NCI-H446 (cell line): ENCODE data around the gene RRAD.
A peak's percentile ranks its signal among the peaks of the same experiment; 100 is the strongest.

Experiments
- DNase-seq, 2 experiments: peaks; one replicate each; lab custom pipeline; 2025; lab: John Stamatoyannopoulos, UW

Gene RRAD

GRCh38 chr16:66934138-66934838 lies 9.0 kb upstream of the RRAD start, which contains the start of gene CIAO2B:
Gene CIAO2B (minus strand): TSS chr16:66934402. CDS start chr16:66934364, 38 bp downstream.
- DNase-seq: peak; percentile 50 to 69

- no peak for DNase-seq
These were observed 8.4 kb upstream of the RRAD start for GRCh38 chr16:66933776-66934137.

GRCh38 chr16:66932076-66932475 lies 6.7 kb upstream of the RRAD start:
- DNase-seq: no peak

GRCh38 chr16:66931665-66932064 lies 6.3 kb upstream of the RRAD start:
- DNase-seq: no peak

GRCh38 chr16:66930189-66930588 lies 4.9 kb upstream of the RRAD start:
- DNase-seq: no peak

GRCh38 chr16:66928702-66929388 lies 3.5 kb upstream of the RRAD start:
- no peak for DNase-seq

- peak; percentile 39 to 47 for DNase-seq
These were observed 2.7 kb upstream of the RRAD start for GRCh38 chr16:66927918-66928649.

GRCh38 chr16:66926961-66927436 lies 1.7 kb upstream of the RRAD start:
- DNase-seq: no peak

GRCh38 chr16:66926171-66926947 lies 1.0 kb upstream of the RRAD start:
- peak in 1 of 2 experiments; percentile 52 for DNase-seq

GRCh38 chr16:66924527-66925321 lies 611 bp downstream of the RRAD start:
- no peak for DNase-seq

GRCh38 chr16:66923866-66924265 lies 1.5 kb downstream of the RRAD start:
- DNase-seq: no peak

- DNase-seq: peak; percentile 43 to 82
These were observed 2.0 kb downstream of the RRAD start for GRCh38 chr16:66923247-66923731.

- no peak for DNase-seq
These were observed 3.4 kb downstream of the RRAD start for GRCh38 chr16:66921729-66922450.

GRCh38 chr16:66920924-66921680 lies 4.2 kb downstream of the RRAD start:
- no peak for DNase-seq

GRCh38 chr16:66920299-66920590 lies 5.1 kb downstream of the RRAD start:
- DNase-seq: no peak

GRCh38 chr16:66919569-66920298 lies 5.6 kb downstream of the RRAD start:
- no peak for DNase-seq

- no peak for DNase-seq
These were observed 6.3 kb downstream of the RRAD start, which contains the start of gene CDH16 for GRCh38 chr16:66918803-66919568. Gene CDH16 (minus strand): TSS chr16:66918885. CDS start chr16:66918065, 820 bp downstream.

GRCh38 chr16:66918355-66918754 lies 7.0 kb downstream of the RRAD start:
- DNase-seq: no peak
